HG02938 (cell line): ENCODE data around the gene ALK.
"Not testable (repeated sequence)": the region's sequence is repeated elsewhere in the genome, so short reads cannot be mapped to it uniquely, and the experiment has no call there.

Source experiments
- ATAC-seq: cut with Tn5 transposase; IDR thresholded peaks from one replicate; pipeline ENCODE4 v1.9.1; 2021; ENCODE audit warnings: mild to moderate bottlenecking, moderate library complexity; ENCODE audit not compliant: unreplicated experiment

Gene ALK

DNA sequence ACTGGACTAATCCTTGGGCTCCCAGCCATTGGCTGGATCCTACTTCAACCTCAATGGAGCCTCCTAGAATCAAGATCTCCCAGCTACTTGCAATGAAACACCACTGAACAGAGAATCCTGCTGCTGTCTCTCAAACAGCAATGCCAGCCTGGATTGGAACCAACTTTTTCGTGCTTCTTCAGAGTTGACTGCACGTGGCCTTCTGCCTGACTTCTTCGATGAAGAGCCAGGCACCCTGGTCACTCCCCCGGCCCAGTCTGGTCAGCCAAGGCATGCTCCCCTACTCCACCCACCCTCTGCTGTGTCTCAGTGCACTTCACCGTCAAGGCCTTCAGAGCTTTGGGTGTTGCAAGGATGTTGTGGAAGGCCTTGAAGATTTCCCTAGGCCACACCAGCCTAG lies 657.5 kb downstream of the ALK start:
- no peak for ATAC-seq

DNA sequence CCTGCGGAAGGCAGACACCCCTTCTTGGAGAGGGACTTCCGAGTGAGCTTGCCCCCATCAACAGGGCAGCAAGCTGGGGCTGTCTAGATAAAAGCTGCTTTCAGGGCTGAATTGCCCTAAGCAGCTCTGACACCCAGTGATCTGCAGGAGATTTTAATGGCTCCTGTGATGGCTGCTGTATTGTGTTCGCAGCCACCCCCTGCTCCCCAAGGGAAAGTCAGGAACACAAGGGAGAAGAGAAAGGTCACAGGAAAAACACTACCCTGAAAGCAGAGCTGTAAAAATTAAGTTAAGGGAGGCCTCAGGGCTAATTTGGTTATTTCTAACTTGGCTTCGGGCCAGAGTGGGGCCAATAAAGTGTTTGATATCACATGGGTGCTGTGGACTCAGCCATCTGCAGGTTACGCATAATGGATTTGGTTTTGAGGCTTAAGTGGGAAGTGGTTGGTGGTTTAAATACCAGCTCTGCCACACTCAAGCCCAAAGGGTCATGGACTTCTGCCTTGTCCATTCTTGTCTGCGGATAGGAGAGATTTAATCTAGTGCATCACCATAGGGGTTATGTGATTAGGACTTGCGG lies 658.6 kb downstream of the ALK start:
- ATAC-seq, result no peak

DNA sequence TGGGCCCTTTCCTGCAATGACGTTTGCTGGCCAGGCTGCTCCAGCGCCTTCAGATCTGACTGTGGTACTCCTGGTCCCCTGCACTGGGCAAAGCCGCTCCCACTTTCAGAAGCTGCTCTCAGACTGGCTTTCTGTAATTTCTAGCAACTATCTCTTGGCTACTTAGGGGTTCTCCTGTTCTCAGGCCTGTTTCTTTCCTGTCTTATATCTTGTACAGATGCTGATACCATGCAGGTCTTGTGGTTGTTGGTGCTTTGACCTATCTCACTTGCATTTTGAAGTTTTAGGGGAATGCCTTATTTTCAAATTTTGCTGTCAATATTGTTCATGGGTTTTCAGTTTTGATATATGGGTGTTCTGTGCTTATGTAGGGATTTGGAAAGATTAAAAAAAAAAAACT lies 660.4 kb downstream of the ALK start:
- ATAC-seq, result no peak

DNA sequence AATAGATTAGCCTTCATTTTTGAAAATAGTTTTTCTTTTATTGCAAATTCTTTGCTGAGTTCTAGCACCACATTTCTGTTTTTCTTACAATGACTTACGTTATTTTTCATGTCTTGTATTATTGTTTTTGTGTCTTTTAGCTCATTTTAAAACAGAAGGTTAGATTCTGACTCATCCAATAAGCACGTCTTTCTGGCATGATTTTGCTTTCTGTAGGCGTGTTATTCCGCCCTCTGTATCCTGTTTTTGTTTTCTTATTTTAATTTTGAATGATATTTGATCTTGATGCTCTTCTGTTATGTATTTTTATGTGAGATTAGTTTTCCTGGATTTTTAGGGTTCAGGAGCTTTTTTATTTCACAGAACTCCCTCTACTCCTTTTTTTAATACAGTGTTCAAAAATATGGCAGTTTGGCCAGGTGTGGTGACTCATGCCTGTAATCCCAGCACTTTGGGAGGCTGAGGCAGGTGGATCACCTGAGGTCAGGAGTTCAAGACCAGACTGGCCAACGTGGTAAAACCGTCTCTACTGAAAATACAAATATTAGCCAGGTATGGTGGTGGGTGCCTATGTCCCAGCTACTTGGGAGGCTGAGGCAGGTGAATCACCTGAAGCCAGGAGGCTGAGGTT lies 661.1 kb downstream of the ALK start:
- no peak for ATAC-seq

DNA sequence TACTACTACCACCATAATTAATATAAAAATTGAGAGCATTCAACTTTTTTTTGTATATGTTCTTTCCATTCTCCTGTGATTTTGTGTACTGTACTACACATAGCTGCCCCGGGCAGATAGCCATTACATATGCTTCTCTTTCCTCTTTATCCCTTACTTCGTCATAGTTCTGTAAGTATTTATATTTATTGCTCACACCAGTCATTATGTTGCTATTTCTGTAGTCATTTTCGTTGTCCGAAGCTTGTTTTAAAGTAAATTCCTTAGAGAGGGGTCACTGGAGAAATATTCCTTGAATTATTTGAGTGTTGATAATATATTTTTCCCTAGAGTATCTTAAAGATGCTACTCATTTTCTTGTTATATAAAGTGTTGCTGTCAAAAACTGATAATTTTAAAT lies 662.2 kb downstream of the ALK start:
- no peak for ATAC-seq

GRCh38 chr2:29255004-29255403 lies 666.4 kb downstream of the ALK start:
- ATAC-seq, result no peak

GRCh38 chr2:29253495-29254275 lies 667.7 kb downstream of the ALK start:
- ATAC-seq, result not testable (repeated sequence)

GRCh38 chr2:29253026-29253425 lies 668.4 kb downstream of the ALK start:
- no peak for ATAC-seq

DNA sequence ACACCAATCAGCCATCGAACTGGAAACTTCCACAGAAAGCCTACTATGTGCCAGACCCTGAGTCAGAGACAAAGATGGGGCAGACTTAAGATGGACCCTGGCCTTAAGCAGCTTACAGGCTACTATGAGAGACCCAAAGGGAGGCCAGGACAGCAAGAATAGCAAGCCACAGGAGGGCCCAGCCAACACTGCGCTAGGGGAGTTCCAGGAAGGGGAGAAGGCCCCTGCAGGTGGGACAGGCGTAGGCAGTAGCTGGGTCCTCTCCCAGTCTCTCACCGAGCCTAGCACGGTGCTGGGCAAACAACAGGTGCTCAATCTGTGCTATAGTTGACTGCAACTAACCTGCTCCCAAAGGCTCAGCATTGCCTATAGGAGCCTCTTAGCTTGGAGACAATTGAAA lies 670.0 kb downstream of the ALK start:
- ATAC-seq, result no peak

DNA sequence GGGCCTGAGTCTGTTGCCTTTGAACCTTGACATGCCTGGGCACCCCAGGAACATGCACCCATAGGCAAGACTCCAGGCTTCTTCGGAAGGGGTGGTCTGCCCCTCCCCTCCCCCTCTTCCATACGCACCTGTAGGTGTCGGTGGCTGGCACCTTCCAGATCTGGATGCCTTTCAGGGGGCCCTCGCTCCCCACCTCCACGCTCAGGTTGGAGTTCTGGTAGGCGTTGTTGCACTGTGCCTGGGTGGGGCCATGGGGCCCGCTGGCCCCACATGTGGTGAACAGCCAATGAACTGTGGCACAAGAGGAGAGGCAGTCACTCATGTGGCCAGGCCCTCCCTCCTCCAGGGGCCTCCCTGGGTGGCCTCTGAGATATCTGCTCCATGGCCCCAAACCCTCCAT lies 670.4 kb downstream of the ALK start:
- ATAC-seq, result no peak

DNA sequence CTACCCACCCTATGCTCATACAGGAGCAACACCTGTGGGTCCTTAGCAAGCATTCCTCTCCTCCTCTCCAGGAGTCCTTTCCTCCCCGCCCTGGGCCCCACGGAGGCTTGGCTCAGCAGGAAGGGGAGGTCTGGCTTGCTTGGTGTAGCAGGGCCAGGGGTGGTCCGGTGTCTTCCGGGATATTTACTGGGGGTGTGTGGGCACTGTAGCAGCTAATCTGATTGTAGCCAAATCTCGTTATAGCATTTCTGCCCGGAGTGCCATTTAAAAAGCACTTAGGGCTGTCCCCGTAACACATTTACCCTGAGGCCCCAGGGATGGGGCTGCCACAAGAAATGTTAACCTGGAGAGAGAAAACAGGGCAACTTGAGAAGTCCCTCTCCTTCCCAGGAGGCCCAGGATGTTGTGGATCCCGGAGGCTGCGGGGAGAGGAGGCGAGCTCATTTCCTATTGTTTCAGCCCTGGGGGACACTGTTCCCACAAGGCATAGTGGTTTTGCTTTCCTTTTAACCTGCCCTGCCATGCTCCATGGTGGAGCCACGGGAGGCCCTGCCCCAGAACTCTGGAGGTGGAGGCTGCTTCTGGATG lies 671.6 kb downstream of the ALK start:
- no peak for ATAC-seq

- ATAC-seq, result no peak
These were observed 674.0 kb downstream of the ALK start for GRCh38 chr2:29247336-29247914.

DNA sequence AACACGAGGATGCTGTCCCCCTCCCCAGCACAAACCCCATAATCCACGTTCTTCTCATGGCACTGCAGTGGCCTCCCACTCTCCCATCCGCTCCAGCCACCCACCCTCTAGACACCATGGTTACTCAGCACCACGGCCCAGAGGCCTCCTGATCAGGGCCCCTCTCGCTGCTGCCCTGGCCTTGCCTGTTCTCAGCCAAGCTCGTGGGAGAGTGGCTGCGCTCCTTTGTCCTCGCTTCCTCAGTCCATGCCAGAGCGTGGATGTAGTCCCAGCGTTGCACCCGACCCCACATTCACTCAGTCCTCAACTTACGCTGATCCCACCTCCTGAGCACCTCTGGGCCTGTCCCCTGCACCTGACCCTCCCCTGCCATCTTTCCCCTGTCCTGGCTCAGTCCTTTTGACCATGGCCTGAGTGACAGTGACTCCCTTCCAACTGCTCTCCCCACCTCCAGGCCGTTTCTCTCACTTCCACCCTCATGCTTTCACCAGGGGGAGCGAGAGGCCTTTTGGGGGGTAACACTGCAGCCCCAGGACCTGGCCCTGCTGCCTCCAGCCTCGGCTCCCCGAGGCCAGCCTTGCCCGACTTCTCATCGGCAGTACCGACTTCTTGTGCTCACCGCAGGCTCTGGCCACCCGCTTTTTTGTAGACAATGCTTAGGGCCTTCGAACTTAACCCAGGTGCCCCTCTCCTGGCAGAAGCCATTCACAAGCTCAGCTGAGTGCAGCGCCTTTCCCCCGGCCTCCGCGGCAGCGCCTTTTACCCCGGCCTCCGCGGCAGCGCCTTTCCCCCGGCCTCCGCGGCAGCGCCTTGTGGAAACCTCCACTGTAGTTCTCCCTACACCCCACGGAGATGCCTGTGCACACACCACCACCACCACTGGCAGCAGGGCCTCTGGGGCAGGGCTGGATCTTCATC lies 674.7 kb downstream of the ALK start:
- ATAC-seq, result no peak

DNA sequence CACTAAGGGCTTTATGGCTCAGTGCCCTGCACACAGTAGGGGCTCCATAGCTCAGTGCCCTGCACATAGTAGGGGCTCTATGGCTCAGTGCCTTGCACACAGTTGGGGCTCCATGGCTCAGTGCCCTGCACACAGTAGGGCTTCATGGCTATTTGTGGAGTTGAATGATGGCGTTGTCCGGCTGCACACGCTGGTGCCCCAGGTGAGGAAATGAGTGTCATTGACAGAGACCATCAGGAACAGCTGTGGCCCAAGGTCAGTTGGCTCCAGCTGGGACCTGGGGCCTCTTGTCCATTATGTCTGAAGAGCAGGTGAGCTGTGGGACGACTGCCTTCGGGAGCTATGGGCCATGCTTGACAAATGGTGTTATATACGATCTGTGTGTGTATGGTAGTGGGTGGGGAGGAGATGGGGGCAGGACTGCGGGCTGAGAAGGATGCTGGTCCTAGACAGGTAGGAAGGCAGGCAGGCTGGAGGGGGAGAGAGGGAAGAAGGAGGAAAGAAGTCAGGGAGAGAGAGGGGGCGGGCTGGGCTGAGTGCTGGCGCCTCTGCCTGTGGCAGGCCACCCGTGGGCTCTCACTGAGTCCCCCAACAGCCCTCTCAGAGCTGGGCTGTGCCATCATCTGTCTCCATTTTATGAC lies 675.5 kb downstream of the ALK start:
- no peak for ATAC-seq

GRCh38 chr2:29245035-29245741 lies 676.2 kb downstream of the ALK start:
- ATAC-seq, result not testable (repeated sequence)

GRCh38 chr2:29242621-29243375 lies 678.6 kb downstream of the ALK start:
- no peak for ATAC-seq

DNA sequence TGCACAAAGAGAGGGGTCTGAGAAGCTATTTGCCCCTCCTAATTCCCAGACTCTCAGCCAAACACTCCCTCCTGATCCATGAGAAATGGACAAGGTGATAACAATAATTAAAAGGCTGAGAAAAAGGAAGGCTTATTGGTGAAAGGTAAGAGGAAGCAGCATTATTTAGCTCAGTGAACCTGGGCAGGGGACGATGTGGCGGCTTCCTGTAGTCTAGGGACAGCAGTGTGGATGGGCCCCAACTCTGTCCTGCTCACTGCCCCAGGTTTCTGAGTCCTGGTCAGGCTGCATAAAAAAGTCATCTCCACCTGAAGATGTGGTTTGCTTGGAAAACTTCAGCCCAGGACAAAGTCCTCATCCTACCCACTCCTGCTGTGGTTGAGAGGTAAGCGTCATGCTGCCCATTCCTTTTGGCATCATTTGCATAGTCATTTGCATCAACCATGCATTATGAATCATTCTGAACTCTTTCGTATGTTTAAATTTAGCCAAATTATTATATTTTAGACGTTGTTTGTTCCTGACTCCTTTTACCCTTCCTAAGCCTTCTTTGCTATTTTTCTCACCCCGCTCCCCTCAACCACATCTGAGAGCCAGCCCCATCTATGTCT lies 679.3 kb downstream of the ALK start:
- no peak for ATAC-seq

- ATAC-seq, result no peak
These were observed 680.0 kb downstream of the ALK start for GRCh38 chr2:29241341-29241740.
